K562 (cell line): ENCODE results near the gene SH3TC1. TPM values are rescaled to one million over a fixed set of nuclear protein-coding genes. Genes with fewer than 3 reads are reported as not detected.
A peak's percentile ranks its signal among the peaks of the same experiment; 100 is the strongest.

ENCODE experiments used
- ASH1L ChIP-seq: fragments of 450-650 bp; IDR thresholded peaks from 2 replicates; pipeline ENCODE4 v1.6.1; 2018; ENCODE audit warnings: borderline replicate concordance, mild to moderate bottlenecking, low read depth; ENCODE audit not compliant: partially characterized antibody
- ATF7 ChIP-seq: fragments of 450-650 bp; IDR thresholded peaks from 2 replicates; pipeline ENCODE4 v1.7.1; 2014; ENCODE audit warnings: mild to moderate bottlenecking, moderate library complexity
- BRCA1 ChIP-seq, 2 experiments: fragments of 450-650 bp in 1 of 2; sonication (generic) in 1 of 2; formaldehyde crosslinking in 1 of 2; IDR thresholded peaks; 2 replicates each; pipeline versions ENCODE4 v1.5.0 to v1.6.1; 2017 to 2020; ENCODE audit warnings: mild to moderate bottlenecking in 1 of 2, missing genetic modification reagents in 1 of 2
- HNRNPK ChIP-seq: fragments of 200-400 bp; formaldehyde crosslinking; IDR thresholded peaks from one replicate; pipeline ENCODE4 v1.6.1; 2018; ENCODE audit warnings: mild to moderate bottlenecking, low read depth, low read length; ENCODE audit not compliant: poor library complexity, severe bottlenecking
- KAT2B ChIP-seq: IDR thresholded peaks from one replicate; pipeline ENCODE4 v1.6.1; 2012; ENCODE audit warnings: low read depth, mild to moderate bottlenecking, control low read depth, inconsistent platforms, low read length, moderate library complexity
- KLF16 ChIP-seq: IDR thresholded peaks from 2 replicates; pipeline ENCODE4 v1.6.1; 2016; ENCODE audit warnings: antibody characterized with exemption
- NBN ChIP-seq: fragments of 450-650 bp; IDR thresholded peaks from 2 replicates; pipeline ENCODE4 v1.6.1; 2016; ENCODE audit warnings: low read depth, mild to moderate bottlenecking
- NFYB ChIP-seq: IDR thresholded peaks from 2 replicates; pipeline ENCODE4 v1.6.1; 2011; ENCODE audit warnings: mild to moderate bottlenecking, moderate library complexity; ENCODE audit not compliant: insufficient read length; ENCODE audit errors: extremely low read depth
- OTX1 ChIP-seq: fragments of 450-650 bp; formaldehyde crosslinking; IDR thresholded peaks from 2 replicates; pipeline ENCODE4 v1.4.0; 2022; ENCODE audit warnings: mild to moderate bottlenecking
- PRPF4 ChIP-seq: fragments of 200-400 bp; formaldehyde crosslinking; IDR thresholded peaks from one replicate; pipeline ENCODE4 v1.6.1; 2017; ENCODE audit warnings: low read length, low read depth, mild to moderate bottlenecking; ENCODE audit not compliant: insufficient read depth, poor library complexity, severe bottlenecking
- RAD51 ChIP-seq: fragments of 450-650 bp; IDR thresholded peaks from 2 replicates; pipeline ENCODE4 v1.7.1; 2016; ENCODE audit warnings: low read depth, mild to moderate bottlenecking, borderline replicate concordance
- RB1 ChIP-seq: fragments of 450-650 bp; IDR thresholded peaks from 2 replicates; pipeline ENCODE4 v1.6.1; 2017; ENCODE audit warnings: low read depth, mild to moderate bottlenecking
- SIN3B ChIP-seq: fragments of 450-650 bp; IDR thresholded peaks from 2 replicates; pipeline ENCODE4 v1.6.1; 2017; ENCODE audit warnings: low read depth, mild to moderate bottlenecking, moderate library complexity
- STAT5A ChIP-seq: IDR thresholded peaks from 2 replicates; pipeline ENCODE4 v1.6.1; 2012; ENCODE audit warnings: low read length, inconsistent platforms, borderline replicate concordance
- TCF7 ChIP-seq: sonication (generic); IDR thresholded peaks from 2 replicates; pipeline ENCODE4 v1.6.1; 2016; ENCODE audit warnings: antibody characterized with exemption, borderline replicate concordance
- ZFP1 ChIP-seq: fragments of 450-650 bp; formaldehyde crosslinking; IDR thresholded peaks from 2 replicates; pipeline ENCODE4 v1.4.0; 2020; ENCODE audit warnings: mild to moderate bottlenecking, mixed read lengths
- ZNF232 ChIP-seq: sonication (generic); formaldehyde crosslinking; IDR thresholded peaks from 2 replicates; pipeline ENCODE4 v1.8.0; 2022; ENCODE audit warnings: mild to moderate bottlenecking, missing genetic modification reagents
- polyA plus RNA-seq, 8 experiments: library from polyadenylated mRNA; depleted of rRNA in 4 of 8; stranded (reverse) in 5 of 8; unstranded in 3 of 8; fragments of >200 nt; fragmentation: Nextera tagmentation in 2 of 8; fragmentation: Illumina TruSeq in 1 of 8; extraction: Ambion mirVana in 2 of 8; extraction: Trizol in 1 of 8; gene quantifications; 2 replicates each; pipeline versions ENCODE4 v1.2.1 to v1.2.3, GENCODE V29; 2011 to 2014; ENCODE audit warnings: inconsistent platforms in 1 of 8, missing spikeins in 1 of 8
- total RNA-seq, 7 experiments: library from RNA; depleted of rRNA in 6 of 7; stranded (reverse); fragments of >200 nt in 6 of 7; fragmentation: Illumina TruSeq in 2 of 7; extraction: Trizol in 2 of 7; gene quantifications; 2 replicates each; pipeline versions ENCODE4 v1.2.1 to v1.2.3, GENCODE V29; 2011 to 2021; ENCODE audit warnings: low replicate concordance in 1 of 7
- TF ChIP-seq, protein P1 (sequence below): sonication (generic); formaldehyde crosslinking; IDR thresholded peaks from 2 replicates; pipeline ENCODE4 v1.8.0; 2023; ENCODE audit warnings: mild to moderate bottlenecking, missing genetic modification reagents
- TF ChIP-seq, protein P2 (sequence below): fragments of 450-650 bp; IDR thresholded peaks from 2 replicates; pipeline ENCODE4 v1.6.1; 2018; ENCODE audit warnings: mild to moderate bottlenecking, low read depth; ENCODE audit not compliant: partially characterized antibody
- TF ChIP-seq, protein P3 (sequence below): sonication (generic); formaldehyde crosslinking; IDR thresholded peaks from 2 replicates; pipeline ENCODE4 v1.9.0; 2022; ENCODE audit warnings: mild to moderate bottlenecking, missing genetic modification reagents
- TF ChIP-seq, protein P4 (sequence below): fragments of 250-450 bp; sonication (Bioruptor Pico); IDR thresholded peaks from 2 replicates; pipeline ENCODE4 v1.4.0; 2020; ENCODE audit warnings: mild to moderate bottlenecking, moderate library complexity

The SH3TC1 gene
- total and polyA plus RNA-seq, 9 of the 15 experiments (the other 6 are each of a cell fraction or from before 2014, with no cell fraction given), result 0.04 to 2.1 (median 0.48) TPM; not detected in 1

DNA sequence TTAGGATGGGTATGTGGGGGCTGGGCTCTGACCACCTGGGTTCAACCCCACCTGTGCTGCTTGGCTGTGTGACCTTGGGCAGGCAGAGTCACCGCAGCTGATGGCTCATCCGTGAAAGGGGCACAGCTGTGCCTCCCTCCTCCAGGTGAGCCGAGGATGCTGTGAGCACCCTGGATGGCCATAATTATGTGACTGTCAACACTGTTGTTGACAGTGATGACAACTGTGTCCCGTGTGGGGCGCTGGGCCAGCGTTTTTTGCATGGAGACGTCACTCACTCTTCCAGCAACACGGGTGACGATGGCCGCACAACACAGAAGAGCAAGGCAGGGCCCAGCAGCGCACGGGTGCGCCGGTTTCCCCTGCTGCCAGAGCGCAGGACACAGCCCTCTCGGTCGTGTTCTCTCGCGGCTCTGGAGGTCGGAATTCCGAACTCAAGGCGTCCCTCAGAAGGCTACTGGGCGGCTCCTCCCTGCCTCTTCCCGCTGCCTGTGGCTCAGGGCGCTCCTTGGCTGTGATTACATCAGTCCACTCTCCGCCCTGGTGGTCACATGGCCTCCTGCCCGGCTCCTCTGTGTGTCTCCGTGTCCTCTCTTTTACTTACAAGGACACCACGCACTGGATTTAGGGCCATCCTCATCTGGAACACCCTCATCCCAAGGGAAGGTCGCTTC lies 1.3 kb downstream of the SH3TC1 start (continued):
- TF ChIP-seq, protein P1, sequence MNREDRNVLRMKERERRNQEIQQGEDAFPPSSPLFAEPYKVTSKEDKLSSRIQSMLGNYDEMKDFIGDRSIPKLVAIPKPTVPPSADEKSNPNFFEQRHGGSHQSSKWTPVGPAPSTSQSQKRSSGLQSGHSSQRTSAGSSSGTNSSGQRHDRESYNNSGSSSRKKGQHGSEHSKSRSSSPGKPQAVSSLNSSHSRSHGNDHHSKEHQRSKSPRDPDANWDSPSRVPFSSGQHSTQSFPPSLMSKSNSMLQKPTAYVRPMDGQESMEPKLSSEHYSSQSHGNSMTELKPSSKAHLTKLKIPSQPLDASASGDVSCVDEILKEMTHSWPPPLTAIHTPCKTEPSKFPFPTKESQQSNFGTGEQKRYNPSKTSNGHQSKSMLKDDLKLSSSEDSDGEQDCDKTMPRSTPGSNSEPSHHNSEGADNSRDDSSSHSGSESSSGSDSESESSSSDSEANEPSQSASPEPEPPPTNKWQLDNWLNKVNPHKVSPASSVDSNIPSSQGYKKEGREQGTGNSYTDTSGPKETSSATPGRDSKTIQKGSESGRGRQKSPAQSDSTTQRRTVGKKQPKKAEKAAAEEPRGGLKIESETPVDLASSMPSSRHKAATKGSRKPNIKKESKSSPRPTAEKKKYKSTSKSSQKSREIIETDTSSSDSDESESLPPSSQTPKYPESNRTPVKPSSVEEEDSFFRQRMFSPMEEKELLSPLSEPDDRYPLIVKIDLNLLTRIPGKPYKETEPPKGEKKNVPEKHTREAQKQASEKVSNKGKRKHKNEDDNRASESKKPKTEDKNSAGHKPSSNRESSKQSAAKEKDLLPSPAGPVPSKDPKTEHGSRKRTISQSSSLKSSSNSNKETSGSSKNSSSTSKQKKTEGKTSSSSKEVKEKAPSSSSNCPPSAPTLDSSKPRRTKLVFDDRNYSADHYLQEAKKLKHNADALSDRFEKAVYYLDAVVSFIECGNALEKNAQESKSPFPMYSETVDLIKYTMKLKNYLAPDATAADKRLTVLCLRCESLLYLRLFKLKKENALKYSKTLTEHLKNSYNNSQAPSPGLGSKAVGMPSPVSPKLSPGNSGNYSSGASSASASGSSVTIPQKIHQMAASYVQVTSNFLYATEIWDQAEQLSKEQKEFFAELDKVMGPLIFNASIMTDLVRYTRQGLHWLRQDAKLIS (CRISPR knock-in tag), result 0 out of 2 replicates have a peak, but pooled peaks have one; percentile 36
- TF ChIP-seq RB1 (no peak), ZNF232 (CRISPR knock-in tag) (no peak), BRCA1 (IDR thresholded peaks at IDR 0.05) (no peak), BRCA1 (CRISPR knock-in tag; IDR thresholded peaks at IDR 0.05) (no peak), ATF7 (peak; percentile 84), NBN (no peak), NFYB (no peak), ZFP1 (no peak), TCF7 (no peak), HNRNPK (no peak), OTX1 (CRISPR knock-in tag) (no peak), KLF16 (no peak), ASH1L (no peak), SIN3B (no peak), STAT5A (no peak), PRPF4 (no peak), KAT2B (no peak), RAD51 (peak; percentile 80)
- TF ChIP-seq, protein P2, sequence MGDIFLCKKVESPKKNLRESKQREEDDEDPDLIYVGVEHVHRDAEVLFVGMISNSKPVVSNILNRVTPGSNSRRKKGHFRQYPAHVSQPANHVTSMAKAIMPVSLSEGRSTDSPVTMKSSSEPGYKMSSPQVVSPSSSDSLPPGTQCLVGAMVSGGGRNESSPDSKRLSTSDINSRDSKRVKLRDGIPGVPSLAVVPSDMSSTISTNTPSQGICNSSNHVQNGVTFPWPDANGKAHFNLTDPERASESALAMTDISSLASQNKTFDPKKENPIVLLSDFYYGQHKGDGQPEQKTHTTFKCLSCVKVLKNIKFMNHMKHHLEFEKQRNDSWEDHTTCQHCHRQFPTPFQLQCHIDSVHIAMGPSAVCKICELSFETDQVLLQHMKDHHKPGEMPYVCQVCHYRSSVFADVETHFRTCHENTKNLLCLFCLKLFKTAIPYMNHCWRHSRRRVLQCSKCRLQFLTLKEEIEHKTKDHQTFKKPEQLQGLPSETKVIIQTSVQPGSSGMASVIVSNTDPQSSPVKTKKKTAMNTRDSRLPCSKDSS, result no peak
- TF ChIP-seq, protein P3, sequence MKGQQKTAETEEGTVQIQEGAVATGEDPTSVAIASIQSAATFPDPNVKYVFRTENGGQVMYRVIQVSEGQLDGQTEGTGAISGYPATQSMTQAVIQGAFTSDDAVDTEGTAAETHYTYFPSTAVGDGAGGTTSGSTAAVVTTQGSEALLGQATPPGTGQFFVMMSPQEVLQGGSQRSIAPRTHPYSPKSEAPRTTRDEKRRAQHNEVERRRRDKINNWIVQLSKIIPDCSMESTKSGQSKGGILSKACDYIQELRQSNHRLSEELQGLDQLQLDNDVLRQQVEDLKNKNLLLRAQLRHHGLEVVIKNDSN, result peak; percentile 90
- TF ChIP-seq, protein P4, sequence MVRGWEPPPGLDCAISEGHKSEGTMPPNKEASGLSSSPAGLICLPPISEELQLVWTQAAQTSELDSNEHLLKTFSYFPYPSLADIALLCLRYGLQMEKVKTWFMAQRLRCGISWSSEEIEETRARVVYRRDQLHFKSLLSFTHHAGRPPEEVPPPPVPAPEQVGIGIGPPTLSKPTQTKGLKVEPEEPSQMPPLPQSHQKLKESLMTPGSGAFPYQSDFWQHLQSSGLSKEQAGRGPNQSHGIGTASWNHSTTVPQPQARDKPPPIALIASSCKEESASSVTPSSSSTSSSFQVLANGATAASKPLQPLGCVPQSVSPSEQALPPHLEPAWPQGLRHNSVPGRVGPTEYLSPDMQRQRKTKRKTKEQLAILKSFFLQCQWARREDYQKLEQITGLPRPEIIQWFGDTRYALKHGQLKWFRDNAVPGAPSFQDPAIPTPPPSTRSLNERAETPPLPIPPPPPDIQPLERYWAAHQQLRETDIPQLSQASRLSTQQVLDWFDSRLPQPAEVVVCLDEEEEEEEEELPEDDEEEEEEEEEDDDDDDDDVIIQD (CRISPR knock-in tag), result no peak
